ENCODE results near the gene FMN1. TPM values are rescaled to one million over a fixed set of nuclear protein-coding genes. Genes with fewer than 3 reads are reported as not detected.
A peak's percentile ranks its signal among the peaks of the same experiment; 100 is the strongest.

Gene FMN1
- total RNA-seq, 2 donors from 2014 or later, result 0.60 to 1.1 TPM

GRCh38 chr15:32718821-32719716 lies 475.4 kb downstream of the FMN1 start:
- WGBS, 2 experiments (ENCODE audit: insufficient coverage in 1 of 2, insufficient read length in 1 of 2), result 3% methylated on average over 52 to 70 of the region's 70 CpGs
- DNase-seq, result peak; percentile 77
- peaks cover 80% of the 10 kb centered on the region for H3K27me3 Mint-ChIP-seq (ENCODE audit: insufficient read depth)
- Histone ChIP-seq H3K4me3 (ENCODE audit: low read length) (peak overlapping the region; percentile 71), H3K4me1 (ENCODE audit: control insufficient read depth, insufficient read depth, low read length) (peaks cover 3% of the 10 kb centered on the region), H3K27ac (ENCODE audit: low read depth, low read length) (no peak overlapping the region), H3K9me3 (ENCODE audit: control insufficient read depth, low read length) (no peaks in the 10 kb centered on the region), H3K36me3 (ENCODE audit: control insufficient read depth, insufficient read depth, low read length) (no peaks in the 10 kb centered on the region), H3K9ac (ENCODE audit: extremely low read depth, low read length, poor library complexity, severe bottlenecking) (no peak overlapping the region), H3K27me3 (ENCODE audit: control insufficient read depth, insufficient read depth, low read length, poor library complexity, severe bottlenecking) (peaks cover 74% of the 10 kb centered on the region)
- no peaks in the 10 kb centered on the region for H3K36me3 Mint-ChIP-seq (ENCODE audit: low read depth)
- peak overlapping the region; percentile 58 for H3K4me3 Mint-ChIP-seq
- no peaks in the 10 kb centered on the region for H3K9me3 Mint-ChIP-seq
- H3K4me1 Mint-ChIP-seq, result peaks cover 47% of the 10 kb centered on the region
- no peak overlapping the region for H3K27ac Mint-ChIP-seq
- TF ChIP-seq CTCF (conservative IDR thresholded peaks at IDR 0.05), result no peak

GRCh38 chr15:32718227-32718820 lies 476.2 kb downstream of the FMN1 start:
- no peak overlapping the region for H3K27ac Mint-ChIP-seq
- H3K27me3 Mint-ChIP-seq (ENCODE audit: insufficient read depth), result peaks cover 88% of the 10 kb centered on the region
- WGBS, 2 experiments (ENCODE audit: insufficient coverage in 1 of 2, insufficient read length in 1 of 2), result 1 to 3% methylated on average over 13 to 60 of the region's 60 CpGs
- H3K4me1 ChIP-seq (ENCODE audit: control insufficient read depth, insufficient read depth, low read length), result peaks cover 3% of the 10 kb centered on the region
- H3K4me1 Mint-ChIP-seq, result peaks cover 47% of the 10 kb centered on the region
- H3K9ac ChIP-seq (ENCODE audit: extremely low read depth, low read length, poor library complexity, severe bottlenecking), result no peak overlapping the region
- H3K4me3 ChIP-seq (ENCODE audit: low read length), result peak overlapping the region; percentile 71
- H3K9me3 Mint-ChIP-seq, result no peaks in the 10 kb centered on the region
- peak; percentile 78 for DNase-seq
- no peaks in the 10 kb centered on the region for H3K36me3 ChIP-seq (ENCODE audit: control insufficient read depth, insufficient read depth, low read length)
- TF ChIP-seq CTCF (conservative IDR thresholded peaks at IDR 0.05), result no peak
- H3K9me3 ChIP-seq (ENCODE audit: control insufficient read depth, low read length), result no peaks in the 10 kb centered on the region
- no peak overlapping the region for H3K27ac ChIP-seq (ENCODE audit: low read depth, low read length)
- H3K4me3 Mint-ChIP-seq, result peak overlapping the region; percentile 58
- H3K27me3 ChIP-seq (ENCODE audit: control insufficient read depth, insufficient read depth, low read length, poor library complexity, severe bottlenecking), result peaks cover 82% of the 10 kb centered on the region
- no peaks in the 10 kb centered on the region for H3K36me3 Mint-ChIP-seq (ENCODE audit: low read depth)

- peak; percentile 89 for DNase-seq
- peaks cover 3% of the 10 kb centered on the region for H3K4me1 ChIP-seq (ENCODE audit: control insufficient read depth, insufficient read depth, low read length)
- H3K4me3 Mint-ChIP-seq, result peak within 1 kb of the TSS; percentile 58
- H3K9me3 ChIP-seq (ENCODE audit: control insufficient read depth, low read length), result no peaks in the 10 kb centered on the region
- peaks cover 83% of the 10 kb centered on the region for H3K27me3 Mint-ChIP-seq (ENCODE audit: insufficient read depth)
- H3K27ac ChIP-seq (ENCODE audit: low read depth, low read length), result peak within 1 kb of the TSS; percentile 27
- peak within 1 kb of the TSS; percentile 71 for H3K4me3 ChIP-seq (ENCODE audit: low read length)
- H3K36me3 ChIP-seq (ENCODE audit: control insufficient read depth, insufficient read depth, low read length), result no peaks in the 10 kb centered on the region
- peaks cover 40% of the 10 kb centered on the region for H3K4me1 Mint-ChIP-seq
- no peak within 1 kb of the TSS for H3K27ac Mint-ChIP-seq
- 0% methylated on average over 15 to 99 of the region's 99 CpGs for WGBS, 2 experiments (ENCODE audit: insufficient coverage in 1 of 2, insufficient read length in 1 of 2)
- peaks cover 75% of the 10 kb centered on the region for H3K27me3 ChIP-seq (ENCODE audit: control insufficient read depth, insufficient read depth, low read length, poor library complexity, severe bottlenecking)
- H3K9ac ChIP-seq (ENCODE audit: extremely low read depth, low read length, poor library complexity, severe bottlenecking), result no peak within 1 kb of the TSS
- H3K36me3 Mint-ChIP-seq (ENCODE audit: low read depth), result no peaks in the 10 kb centered on the region
- no peak for TF ChIP-seq CTCF (conservative IDR thresholded peaks at IDR 0.05)
- H3K9me3 Mint-ChIP-seq, result no peaks in the 10 kb centered on the region
Observed at GRCh38 chr15:32717426-32718226, 476.9 kb downstream of the FMN1 start, which contains the start of gene GREM1. Gene GREM1, plus strand, starts transcription at chr15:32718004. Its CDS starts 12,687 bp downstream, at chr15:32730691.

Measured in endodermal cell (in vitro differentiated cells).